A549 (cell line): ENCODE data around the gene DHX29. TPM values are rescaled to one million over a fixed set of nuclear protein-coding genes. Genes with fewer than 3 reads are reported as not detected.

Experiments
- ATAC-seq, 2 experiments: fragments of 200-7000 bp in 1 of 2; fragments of >200 bp in 1 of 2; cut with Nextera tagmentation in 1 of 2; cut with Tn5 transposase in 1 of 2; 3 replicates each; pipeline versions ENCODE4 v1.8.0 to v1.9.1; 2018 to 2020; ENCODE audit warnings: mild to moderate bottlenecking in 1 of 2, moderate library complexity in 1 of 2
- CTCF ChIA-PET: fragments of 300-600 bp; sonication (Branson Sonifier 250); formaldehyde crosslinking; extraction: SDS; loops from one replicate; lab custom pipeline; 2021; ENCODE audit warnings: antibody characterized with exemption, inconsistent platforms; lab: Yijun Ruan, JAX
- POLR2A ChIA-PET: fragments of 350-600 bp; formaldehyde crosslinking; extraction: SDS; loops from one replicate; lab custom pipeline; 2021; ENCODE audit warnings: antibody characterized with exemption, inconsistent platforms; lab: Yijun Ruan, JAX
- DNase-seq, 2 experiments: peaks; one replicate each; pipeline versions ENCODE4 v3.0.0 to v3.0.0-alpha.2; 2011 to 2016; ENCODE audit warnings: low read depth in 1 of 2, low spot score in 1 of 2
- FAIRE-seq: peaks from 2 replicates; lab custom pipeline; 2011; peaks lifted over from hg19 to GRCh38; lab: Jason Lieb, UNC
- H3K27ac ChIP-seq, 2 experiments: fragments of >200 bp; sonication (Bioruptor Twin); formaldehyde crosslinking; 3 replicates each; pipeline ENCODE4 v1.5.1; 2016 to 2017
- H3K4me1 ChIP-seq: fragments of >200 bp; sonication (Bioruptor Twin); formaldehyde crosslinking; 3 replicates; pipeline ENCODE4 v1.6.1; 2016
- H3K4me2 ChIP-seq: fragments of >200 bp; sonication (Bioruptor Twin); formaldehyde crosslinking; 3 replicates; pipeline ENCODE4 v1.6.1; 2016
- H3K4me3 ChIP-seq: fragments of >200 bp; sonication (Bioruptor Twin); formaldehyde crosslinking; 3 replicates; pipeline ENCODE4 v1.5.1; 2016
- H3K9me3 ChIP-seq: fragments of >200 bp; sonication (Bioruptor Twin); formaldehyde crosslinking; 3 replicates; pipeline ENCODE4 v1.6.1; 2016
- CBX8 ChIP-seq: fragments of 200-600 bp; sonication (generic); IDR thresholded peaks from 2 replicates; pipeline ENCODE4 v1.6.1; 2016
- CHD2 ChIP-seq: fragments of 150-350 bp; IDR thresholded peaks from 2 replicates; pipeline ENCODE4 v1.6.1; 2014; ENCODE audit warnings: low read length; ENCODE audit not compliant: partially characterized antibody
- ESRRA ChIP-seq: fragments of 150-350 bp; IDR thresholded peaks from 2 replicates; pipeline ENCODE4 v1.6.1; 2014; ENCODE audit warnings: mild to moderate bottlenecking, low read length, borderline replicate concordance
- FOSB ChIP-seq: fragments of 250-450 bp; sonication (Bioruptor Pico); IDR thresholded peaks from 2 replicates; pipeline ENCODE4 v1.5.0; 2020; ENCODE audit warnings: mild to moderate bottlenecking, moderate library complexity
- FOSL2 ChIP-seq, 2 experiments: fragments of 450-650 bp in 1 of 2; fragments of >200 bp in 1 of 2; sonication (Bioruptor Twin) in 1 of 2; formaldehyde crosslinking; IDR thresholded peaks; 2 replicates each; pipeline versions ENCODE4 v1.5.0 to v1.6.1; 2016 to 2020; ENCODE audit warnings: mild to moderate bottlenecking in 1 of 2, moderate library complexity in 1 of 2
- FOXS1 ChIP-seq: fragments of 250-450 bp; sonication (Bioruptor Pico); IDR thresholded peaks from 2 replicates; pipeline ENCODE4 v1.5.0; 2020; ENCODE audit warnings: mild to moderate bottlenecking, moderate library complexity
- MAFK ChIP-seq: fragments of 450-650 bp; IDR thresholded peaks from 2 replicates; pipeline ENCODE4 v1.6.1; 2014; ENCODE audit not compliant: partially characterized antibody
- NFE2L2 ChIP-seq: fragments of 150-350 bp; conservative IDR thresholded peaks from 2 replicates; pipeline ENCODE4 v1.6.1; 2014; ENCODE audit warnings: low read length
- NPAS2 ChIP-seq: fragments of 250-450 bp; sonication (Bioruptor Pico); IDR thresholded peaks from 2 replicates; pipeline ENCODE4 v1.8.0; 2022; ENCODE audit warnings: mild to moderate bottlenecking, moderate library complexity, borderline replicate concordance
- POLR2AphosphoS2 ChIP-seq: conservative IDR thresholded peaks from 2 replicates; pipeline ENCODE4 v1.6.1; 2012; ENCODE audit warnings: low read length, improper control_type of control experiment, inconsistent platforms
- RAD21 ChIP-seq, 2 experiments: fragments of >200 bp in 1 of 2; sonication (Bioruptor Twin) in 1 of 2; formaldehyde crosslinking in 1 of 2; IDR thresholded peaks in 1 of 2; conservative IDR thresholded peaks in 1 of 2; 2 replicates in 1 of 2; 3 replicates in 1 of 2; pipeline ENCODE4 v1.6.1; 2012 to 2018; ENCODE audit warnings: inconsistent platforms in 1 of 2
- TFCP2L1 ChIP-seq: fragments of 250-450 bp; sonication (Bioruptor Pico); IDR thresholded peaks from 2 replicates; pipeline ENCODE4 v1.5.0; 2021; ENCODE audit warnings: mild to moderate bottlenecking
- TP53 ChIP-seq: fragments of 250-450 bp; sonication (Bioruptor Pico); IDR thresholded peaks from 2 replicates; pipeline ENCODE4 v1.5.0; 2021; ENCODE audit warnings: mild to moderate bottlenecking, moderate library complexity
- ZNF302 ChIP-seq: fragments of 250-450 bp; sonication (Bioruptor Pico); IDR thresholded peaks from 2 replicates; pipeline ENCODE4 v1.9.0; 2021; ENCODE audit warnings: inconsistent platforms, mild to moderate bottlenecking, moderate library complexity
- ZSCAN20 ChIP-seq: fragments of 250-450 bp; sonication (Bioruptor Pico); IDR thresholded peaks from 2 replicates; pipeline ENCODE4 v1.8.0; 2022; ENCODE audit warnings: mild to moderate bottlenecking, moderate library complexity
- WGBS: methylation state at CpG from one replicate; pipeline ENCODE4 v1.1.6; 2017; ENCODE audit errors: missing lambda C conversion rate; 5-methylcytosine and 5-hydroxymethylcytosine counted together
- polyA plus RNA-seq, 4 experiments: library from polyadenylated mRNA; depleted of rRNA in 3 of 4; stranded (reverse); fragments of >200 nt; fragmentation: RNase III in 1 of 4; extraction: RNeasy Plus Mini Kit Qiagen cat#74134 plus additional on column Dnase treatment in 1 of 4; gene quantifications; 2 replicates in 3 of 4; 3 replicates in 1 of 4; pipeline ENCODE4 v1.2.3, GENCODE V29; 2011 to 2017
- TF ChIP-seq, protein P1 (sequence below): fragments of >200 bp; sonication (Bioruptor Twin); formaldehyde crosslinking; IDR thresholded peaks from 3 replicates; pipeline ENCODE4 v1.5.1; 2016
- TF ChIP-seq, protein P2 (sequence below): fragments of 150-350 bp; IDR thresholded peaks from 2 replicates; pipeline ENCODE4 v1.6.1; 2014; ENCODE audit warnings: low read depth, mild to moderate bottlenecking, low read length
- TF ChIP-seq, protein P3 (sequence below): IDR thresholded peaks from 2 replicates; pipeline ENCODE4 v1.6.1; 2012
- TF ChIP-seq, protein P4 (sequence below): fragments of 250-450 bp; sonication (Bioruptor Pico); IDR thresholded peaks from 2 replicates; pipeline ENCODE4 v1.5.0; 2021; ENCODE audit warnings: mild to moderate bottlenecking, moderate library complexity, borderline replicate concordance

The DHX29 gene
- polyA plus RNA-seq, 2 of the 4 experiments (the other 2 are of a cell fraction): 12.3 to 25.4 TPM

DNA sequence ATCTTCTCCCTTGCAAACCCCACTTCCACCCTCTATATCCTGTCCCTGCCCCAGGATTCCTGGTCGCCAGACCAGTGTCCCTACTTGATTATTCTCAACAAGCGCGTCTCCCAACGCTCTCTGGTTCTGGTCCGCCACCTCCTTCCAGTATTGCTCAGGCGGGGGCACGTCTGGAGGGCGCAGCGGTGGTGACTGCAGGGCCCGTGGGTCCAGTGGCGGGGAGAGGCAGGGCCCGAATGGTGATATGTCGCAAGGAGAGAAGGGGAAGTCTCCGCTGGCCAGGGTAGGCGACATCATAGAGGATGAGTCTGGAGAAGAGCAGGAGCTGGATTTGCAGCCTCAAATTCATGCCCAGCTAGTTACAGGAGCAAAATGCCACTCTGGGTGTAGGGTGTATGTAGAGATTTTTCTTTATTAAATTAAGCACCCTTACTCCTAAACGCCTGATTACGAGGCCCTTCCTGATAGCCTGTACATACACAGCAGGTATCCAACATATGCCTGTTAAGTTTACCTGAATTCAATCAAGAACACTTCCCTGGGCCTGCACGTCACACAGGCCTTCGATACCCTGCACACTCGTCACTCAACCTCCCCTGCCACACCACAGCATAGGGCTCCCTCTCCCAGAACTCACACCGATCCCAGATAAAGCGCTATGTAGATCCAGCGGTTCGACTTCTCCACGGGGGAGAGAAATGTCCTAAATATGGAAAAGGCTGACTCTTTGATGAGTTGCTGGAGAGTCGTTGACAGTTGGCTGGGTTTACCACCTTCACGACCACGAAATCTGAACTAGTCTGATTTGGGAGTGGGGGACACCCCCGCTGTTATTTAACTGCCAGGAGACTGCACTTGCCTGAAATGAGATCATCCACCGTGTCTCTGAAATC lies 85.2 kb downstream of the DHX29 start:
- ChIA-PET CTCF (no interaction called here), POLR2A (no interaction called here)
- FAIRE-seq (no peak), DNase-seq (no peak), ATAC-seq (no peak)
- TF ChIP-seq POLR2AphosphoS2: no peak
- TF ChIP-seq MAFK: no peak
- no peak for TF ChIP-seq TFCP2L1
- TF ChIP-seq, protein P1, sequence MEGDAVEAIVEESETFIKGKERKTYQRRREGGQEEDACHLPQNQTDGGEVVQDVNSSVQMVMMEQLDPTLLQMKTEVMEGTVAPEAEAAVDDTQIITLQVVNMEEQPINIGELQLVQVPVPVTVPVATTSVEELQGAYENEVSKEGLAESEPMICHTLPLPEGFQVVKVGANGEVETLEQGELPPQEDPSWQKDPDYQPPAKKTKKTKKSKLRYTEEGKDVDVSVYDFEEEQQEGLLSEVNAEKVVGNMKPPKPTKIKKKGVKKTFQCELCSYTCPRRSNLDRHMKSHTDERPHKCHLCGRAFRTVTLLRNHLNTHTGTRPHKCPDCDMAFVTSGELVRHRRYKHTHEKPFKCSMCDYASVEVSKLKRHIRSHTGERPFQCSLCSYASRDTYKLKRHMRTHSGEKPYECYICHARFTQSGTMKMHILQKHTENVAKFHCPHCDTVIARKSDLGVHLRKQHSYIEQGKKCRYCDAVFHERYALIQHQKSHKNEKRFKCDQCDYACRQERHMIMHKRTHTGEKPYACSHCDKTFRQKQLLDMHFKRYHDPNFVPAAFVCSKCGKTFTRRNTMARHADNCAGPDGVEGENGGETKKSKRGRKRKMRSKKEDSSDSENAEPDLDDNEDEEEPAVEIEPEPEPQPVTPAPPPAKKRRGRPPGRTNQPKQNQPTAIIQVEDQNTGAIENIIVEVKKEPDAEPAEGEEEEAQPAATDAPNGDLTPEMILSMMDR: no peak
- TF ChIP-seq NPAS2: no peak
- no peak for TF ChIP-seq TP53
- TF ChIP-seq NFE2L2: no peak
- TF ChIP-seq, protein P2, sequence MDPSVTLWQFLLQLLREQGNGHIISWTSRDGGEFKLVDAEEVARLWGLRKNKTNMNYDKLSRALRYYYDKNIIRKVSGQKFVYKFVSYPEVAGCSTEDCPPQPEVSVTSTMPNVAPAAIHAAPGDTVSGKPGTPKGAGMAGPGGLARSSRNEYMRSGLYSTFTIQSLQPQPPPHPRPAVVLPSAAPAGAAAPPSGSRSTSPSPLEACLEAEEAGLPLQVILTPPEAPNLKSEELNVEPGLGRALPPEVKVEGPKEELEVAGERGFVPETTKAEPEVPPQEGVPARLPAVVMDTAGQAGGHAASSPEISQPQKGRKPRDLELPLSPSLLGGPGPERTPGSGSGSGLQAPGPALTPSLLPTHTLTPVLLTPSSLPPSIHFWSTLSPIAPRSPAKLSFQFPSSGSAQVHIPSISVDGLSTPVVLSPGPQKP: no peak
- TF ChIP-seq, protein P3, sequence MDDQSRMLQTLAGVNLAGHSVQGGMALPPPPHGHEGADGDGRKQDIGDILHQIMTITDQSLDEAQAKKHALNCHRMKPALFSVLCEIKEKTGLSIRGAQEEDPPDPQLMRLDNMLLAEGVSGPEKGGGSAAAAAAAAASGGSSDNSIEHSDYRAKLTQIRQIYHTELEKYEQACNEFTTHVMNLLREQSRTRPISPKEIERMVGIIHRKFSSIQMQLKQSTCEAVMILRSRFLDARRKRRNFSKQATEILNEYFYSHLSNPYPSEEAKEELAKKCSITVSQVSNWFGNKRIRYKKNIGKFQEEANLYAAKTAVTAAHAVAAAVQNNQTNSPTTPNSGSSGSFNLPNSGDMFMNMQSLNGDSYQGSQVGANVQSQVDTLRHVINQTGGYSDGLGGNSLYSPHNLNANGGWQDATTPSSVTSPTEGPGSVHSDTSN: no peak
- TF ChIP-seq FOSL2 (IDR thresholded peaks at IDR 0.05): no peak
- TF ChIP-seq FOSL2 (CRISPR knock-in tag; IDR thresholded peaks at IDR 0.05): no peak
- TF ChIP-seq CHD2: no peak
- no peak for TF ChIP-seq CBX8
- TF ChIP-seq FOXS1: no peak
- TF ChIP-seq FOSB (CRISPR knock-in tag): no peak
- TF ChIP-seq ESRRA: no peak
- TF ChIP-seq RAD21 (conservative IDR thresholded peaks at IDR 0.05 in 1 of 2, IDR thresholded peaks at IDR 0.05 in 1 of 2): no peak
- TF ChIP-seq ZSCAN20 (CRISPR knock-in tag): no peak
- TF ChIP-seq, protein P4, sequence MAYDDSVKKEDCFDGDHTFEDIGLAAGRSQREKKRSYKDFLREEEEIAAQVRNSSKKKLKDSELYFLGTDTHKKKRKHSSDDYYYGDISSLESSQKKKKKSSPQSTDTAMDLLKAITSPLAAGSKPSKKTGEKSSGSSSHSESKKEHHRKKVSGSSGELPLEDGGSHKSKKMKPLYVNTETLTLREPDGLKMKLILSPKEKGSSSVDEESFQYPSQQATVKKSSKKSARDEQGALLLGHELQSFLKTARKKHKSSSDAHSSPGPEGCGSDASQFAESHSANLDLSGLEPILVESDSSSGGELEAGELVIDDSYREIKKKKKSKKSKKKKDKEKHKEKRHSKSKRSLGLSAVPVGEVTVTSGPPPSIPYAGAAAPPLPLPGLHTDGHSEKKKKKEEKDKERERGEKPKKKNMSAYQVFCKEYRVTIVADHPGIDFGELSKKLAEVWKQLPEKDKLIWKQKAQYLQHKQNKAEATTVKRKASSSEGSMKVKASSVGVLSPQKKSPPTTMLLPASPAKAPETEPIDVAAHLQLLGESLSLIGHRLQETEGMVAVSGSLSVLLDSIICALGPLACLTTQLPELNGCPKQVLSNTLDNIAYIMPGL (CRISPR knock-in tag): no peak
- no peak for TF ChIP-seq ZNF302 (CRISPR knock-in tag)
- Histone ChIP-seq H3K27ac (no peak overlapping the region), H3K4me2 (no peak overlapping the region), H3K4me3 (no peak overlapping the region), H3K9me3 (no peaks in the 10 kb centered on the region), H3K4me1 (no peaks in the 10 kb centered on the region)
- 91% methylated on average over 30 of the region's 30 CpGs for WGBS
